ENCODE measurements around the gene CALHM2. TPM values are rescaled to one million over a fixed set of nuclear protein-coding genes. Genes with fewer than 3 reads are reported as not detected.

Gene CALHM2
- total RNA-seq, 2 donors from 2014 or later, result 23.8 to 57.7 TPM

- peak overlapping the region; percentile 88 to 93 for H3K27ac ChIP-seq
- TF ChIP-seq CTCF (IDR thresholded peaks at IDR 0.05), result no peak
- H3K27me3 ChIP-seq, result no peaks in the 10 kb centered on the region
- H3K9me3 ChIP-seq, result no peaks in the 10 kb centered on the region
- H3K36me3 ChIP-seq, result peaks cover 27% of the 10 kb centered on the region
- DNase-seq (ENCODE audit: low spot score), result peak; percentile 82
- peak overlapping the region; percentile 74 to 75 for H3K4me3 ChIP-seq
- H3K4me1 ChIP-seq, result peaks cover 0 to 52% of the 10 kb centered on the region in 2 donors
Measured at GRCh38 chr10:103451091-103451813, 918 bp downstream of the CALHM2 start.

GRCh38 chr10:103450201-103450695 is 1.9 kb downstream of the CALHM2 start:
- Histone ChIP-seq H3K4me1 (peaks cover 0 to 62% of the 10 kb centered on the region in 2 donors), H3K4me3 (peak overlapping the region; percentile 74 to 75), H3K36me3 (peaks cover 34% of the 10 kb centered on the region), H3K27ac (peak overlapping the region; percentile 88 to 93), H3K9me3 (no peaks in the 10 kb centered on the region), H3K27me3 (no peaks in the 10 kb centered on the region)
- TF ChIP-seq CTCF (IDR thresholded peaks at IDR 0.05), result no peak
- DNase-seq (ENCODE audit: low spot score), result no peak

GRCh38 chr10:103449208-103450144 is 2.7 kb downstream of the CALHM2 start:
- Histone ChIP-seq H3K9me3 (no peaks in the 10 kb centered on the region), H3K27me3 (no peaks in the 10 kb centered on the region), H3K4me1 (peaks cover 0 to 70% of the 10 kb centered on the region in 2 donors), H3K4me3 (peak overlapping the region; percentile 74 to 75), H3K27ac (peak overlapping the region; percentile 88 to 93), H3K36me3 (peaks cover 42% of the 10 kb centered on the region)
- DNase-seq (ENCODE audit: low spot score), result no peak
- no peak for TF ChIP-seq CTCF (IDR thresholded peaks at IDR 0.05)

- TF ChIP-seq CTCF (IDR thresholded peaks at IDR 0.05), result no peak
- Histone ChIP-seq H3K36me3 (peaks cover 49% of the 10 kb centered on the region), H3K27ac (peak overlapping the region; percentile 88 to 93), H3K27me3 (no peaks in the 10 kb centered on the region), H3K4me3 (peak overlapping the region in 1 of 2 donors; percentile 74), H3K4me1 (peaks cover 0 to 77% of the 10 kb centered on the region in 2 donors), H3K9me3 (no peaks in the 10 kb centered on the region)
- peak; percentile 87 for DNase-seq (ENCODE audit: low spot score)
Measured at GRCh38 chr10:103448746-103449145, 3.4 kb downstream of the CALHM2 start.

- peaks cover 0 to 78% of the 10 kb centered on the region in 2 donors for H3K4me1 ChIP-seq
- no peak for DNase-seq (ENCODE audit: low spot score)
- peak overlapping the region; percentile 88 to 93 for H3K27ac ChIP-seq
- no peaks in the 10 kb centered on the region for H3K9me3 ChIP-seq
- H3K27me3 ChIP-seq, result no peaks in the 10 kb centered on the region
- TF ChIP-seq CTCF (IDR thresholded peaks at IDR 0.05), result no peak
- peaks cover 63% of the 10 kb centered on the region for H3K36me3 ChIP-seq
- no peak overlapping the region for H3K4me3 ChIP-seq
Measured at GRCh38 chr10:103447187-103447586, 5.0 kb downstream of the CALHM2 start.
